HepG2 (cell line): Measurements from ENCODE around the gene PLEKHG2. TPM values are rescaled to one million over a fixed set of nuclear protein-coding genes. Genes with fewer than 3 reads are reported as not detected.

Experiments
- CCDC6 ChIP-seq: sonication (generic); formaldehyde crosslinking; IDR thresholded peaks from 2 replicates; pipeline ENCODE4 v1.8.1; 2022; ENCODE audit warnings: mild to moderate bottlenecking, missing genetic modification reagents, moderate library complexity
- HOXA5 ChIP-seq: sonication (generic); formaldehyde crosslinking; IDR thresholded peaks from 2 replicates; pipeline ENCODE4 v1.4.0; 2020; ENCODE audit warnings: missing genetic modification reagents
- IKZF1 ChIP-seq: fragments of 450-650 bp; IDR thresholded peaks from 2 replicates; pipeline ENCODE4 v1.7.1; 2016
- KAT8 ChIP-seq: IDR thresholded peaks from 2 replicates; pipeline ENCODE4 v1.6.1; 2016; ENCODE audit warnings: missing genetic modification reagents, missing compliant biosample characterization
- NCOR1 ChIP-seq: fragments of 200-600 bp; sonication (generic); IDR thresholded peaks from 2 replicates; pipeline ENCODE4 v1.7.0; 2017; ENCODE audit warnings: antibody characterized with exemption, low read length, borderline replicate concordance
- NFYC ChIP-seq: IDR thresholded peaks from 2 replicates; pipeline ENCODE4 v1.6.1; 2016; ENCODE audit warnings: missing genetic modification reagents, missing compliant biosample characterization
- RORA ChIP-seq: sonication (generic); formaldehyde crosslinking; IDR thresholded peaks from 2 replicates; pipeline ENCODE4 v1.5.0; 2020; ENCODE audit warnings: mild to moderate bottlenecking, missing genetic modification reagents, moderate library complexity
- SETDB1 ChIP-seq: sonication (generic); formaldehyde crosslinking; IDR thresholded peaks from 2 replicates; pipeline ENCODE4 v1.5.1; 2020; ENCODE audit warnings: missing genetic modification reagents, mild to moderate bottlenecking, borderline replicate concordance
- TAF1 ChIP-seq: sonication (generic); formaldehyde crosslinking; IDR thresholded peaks from 2 replicates; pipeline ENCODE4 v1.4.0; 2020; ENCODE audit warnings: missing genetic modification reagents
- ZFP1 ChIP-seq: IDR thresholded peaks from 2 replicates; pipeline ENCODE4 v1.6.1; 2016
- ZFP82 ChIP-seq: sonication (generic); formaldehyde crosslinking; IDR thresholded peaks from 2 replicates; pipeline ENCODE4 v1.5.1; 2020; ENCODE audit warnings: mild to moderate bottlenecking, missing genetic modification reagents, borderline replicate concordance
- ZNF564 ChIP-seq: sonication (generic); formaldehyde crosslinking; IDR thresholded peaks from 2 replicates; pipeline ENCODE4 v1.8.1; 2023; ENCODE audit warnings: mild to moderate bottlenecking, missing genetic modification reagents
- ZNF777 ChIP-seq: sonication (generic); formaldehyde crosslinking; IDR thresholded peaks from 2 replicates; pipeline ENCODE4 v1.4.0; 2020; ENCODE audit warnings: missing genetic modification reagents
- polyA plus RNA-seq, 8 experiments: library from polyadenylated mRNA; depleted of rRNA in 3 of 8; stranded (reverse) in 7 of 8; unstranded in 1 of 8; fragments of >200 nt; fragmentation: Illumina TruSeq in 4 of 8; extraction: Trizol in 4 of 8; gene quantifications; 2 replicates each; pipeline versions ENCODE4 v1.2.1 to v1.2.3, GENCODE V29; 2011 to 2016; ENCODE audit warnings: low read depth in 4 of 8, missing spikeins in 1 of 8, mixed read lengths in 1 of 8; ENCODE audit not compliant: insufficient read depth in 1 of 8
- total RNA-seq, 5 experiments: library from RNA; depleted of rRNA; stranded (reverse); fragments of >200 nt; fragmentation: Illumina TruSeq; extraction: Trizol; gene quantifications; 2 replicates each; pipeline ENCODE4 v1.2.3, GENCODE V29; 2016; ENCODE audit warnings: low read depth in 1 of 5
- TF ChIP-seq, protein P1 (sequence below): sonication (generic); formaldehyde crosslinking; IDR thresholded peaks from 2 replicates; pipeline ENCODE4 v1.4.0; 2020; ENCODE audit warnings: mild to moderate bottlenecking, low read depth, missing genetic modification reagents
- TF ChIP-seq, protein P2 (sequence below): sonication (generic); formaldehyde crosslinking; conservative IDR thresholded peaks from 2 replicates; pipeline ENCODE4 v1.4.0; 2020; ENCODE audit warnings: missing genetic modification reagents
- TF ChIP-seq, protein P3 (sequence below): sonication (generic); formaldehyde crosslinking; IDR thresholded peaks from 2 replicates; pipeline ENCODE4 v1.5.1; 2020; ENCODE audit warnings: mild to moderate bottlenecking, missing genetic modification reagents, borderline replicate concordance
- TF ChIP-seq, protein P4 (sequence below): sonication (generic); formaldehyde crosslinking; IDR thresholded peaks from 2 replicates; pipeline ENCODE4 v1.5.0; 2020; ENCODE audit warnings: mild to moderate bottlenecking, missing genetic modification reagents
- TF ChIP-seq, protein P5 (sequence below): sonication (generic); formaldehyde crosslinking; IDR thresholded peaks from 2 replicates; pipeline ENCODE4 v1.8.1; 2023; ENCODE audit warnings: mild to moderate bottlenecking, moderate library complexity, missing genetic modification reagents

The PLEKHG2 gene
- total and polyA plus RNA-seq, 2 of the 13 experiments (the other 11 are each of a cell fraction or from before 2014, with no cell fraction given): 3.6 to 6.8 TPM

DNA sequence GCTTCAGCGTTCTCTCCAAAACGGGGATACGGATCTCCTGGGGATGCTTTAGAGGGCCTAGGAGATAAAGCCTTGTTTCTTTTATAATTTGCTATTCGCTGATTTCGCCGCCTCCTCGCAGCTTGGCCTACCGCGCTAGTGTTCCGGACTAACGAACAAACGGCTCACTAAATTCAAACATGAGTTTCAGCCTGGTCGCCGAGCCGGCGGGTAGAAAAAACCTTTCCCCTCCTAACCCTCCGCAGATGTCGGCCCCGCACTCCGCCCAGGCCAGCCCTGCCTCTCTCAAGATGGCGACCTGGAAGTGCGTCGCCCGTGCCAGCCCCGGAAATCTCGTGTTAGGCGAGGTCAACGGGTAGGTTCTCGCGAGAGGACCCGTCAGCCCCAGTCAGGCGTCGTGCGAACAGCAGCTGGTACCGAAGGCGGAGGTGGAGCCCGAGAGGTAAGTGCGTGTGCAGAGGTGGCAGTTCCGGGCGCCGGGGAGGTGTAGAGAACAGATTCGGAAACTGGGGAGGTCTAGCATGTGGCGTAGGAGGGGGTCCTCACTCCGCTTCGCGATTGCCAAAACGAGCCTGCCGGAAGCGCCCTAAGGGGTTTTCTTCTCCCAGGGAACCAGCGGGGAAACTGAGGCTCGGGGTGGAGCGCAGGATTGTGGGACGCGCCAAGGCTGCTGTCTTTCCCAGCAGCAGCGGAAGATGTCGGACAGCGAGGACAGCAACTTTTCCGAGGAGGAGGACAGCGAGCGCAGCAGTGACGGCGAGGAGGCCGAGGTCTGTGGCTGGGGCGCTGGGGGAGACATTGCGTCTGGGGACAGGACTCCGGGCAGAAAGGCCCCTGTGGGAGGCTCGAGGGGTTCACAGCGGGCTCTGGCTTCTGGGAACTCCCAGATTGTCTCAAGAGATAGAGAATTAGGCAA lies 33.0 kb downstream of the PLEKHG2 start, which contains the start of gene SUPT5H (continued):
- TF ChIP-seq HOXA5 (CRISPR knock-in tag) (no peak; the same call in 1 of the 2 replicates), ZFP1 (CRISPR knock-in tag) (no peak), CCDC6 (peak; percentile 75), SETDB1 (no peak), ZFP82 (CRISPR knock-in tag) (peak; percentile 88), IKZF1 (no peak), RORA (no peak), NCOR1 (no peak), TAF1 (CRISPR knock-in tag) (peak; percentile 82), NFYC (CRISPR knock-in tag) (peak; percentile 61), ZNF564 (0 out of 2 replicates have a peak, but pooled peaks have one; percentile 33), KAT8 (CRISPR knock-in tag) (peak; percentile 96), ZNF777 (no peak)
- TF ChIP-seq, protein P1, sequence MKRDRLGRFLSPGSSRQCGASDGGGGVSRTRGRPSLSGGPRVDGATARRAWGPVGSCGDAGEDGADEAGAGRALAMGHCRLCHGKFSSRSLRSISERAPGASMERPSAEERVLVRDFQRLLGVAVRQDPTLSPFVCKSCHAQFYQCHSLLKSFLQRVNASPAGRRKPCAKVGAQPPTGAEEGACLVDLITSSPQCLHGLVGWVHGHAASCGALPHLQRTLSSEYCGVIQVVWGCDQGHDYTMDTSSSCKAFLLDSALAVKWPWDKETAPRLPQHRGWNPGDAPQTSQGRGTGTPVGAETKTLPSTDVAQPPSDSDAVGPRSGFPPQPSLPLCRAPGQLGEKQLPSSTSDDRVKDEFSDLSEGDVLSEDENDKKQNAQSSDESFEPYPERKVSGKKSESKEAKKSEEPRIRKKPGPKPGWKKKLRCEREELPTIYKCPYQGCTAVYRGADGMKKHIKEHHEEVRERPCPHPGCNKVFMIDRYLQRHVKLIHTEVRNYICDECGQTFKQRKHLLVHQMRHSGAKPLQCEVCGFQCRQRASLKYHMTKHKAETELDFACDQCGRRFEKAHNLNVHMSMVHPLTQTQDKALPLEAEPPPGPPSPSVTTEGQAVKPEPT (CRISPR knock-in tag): 0 out of 2 replicates have a peak, but pooled peaks have one; percentile 37
- TF ChIP-seq, protein P2, sequence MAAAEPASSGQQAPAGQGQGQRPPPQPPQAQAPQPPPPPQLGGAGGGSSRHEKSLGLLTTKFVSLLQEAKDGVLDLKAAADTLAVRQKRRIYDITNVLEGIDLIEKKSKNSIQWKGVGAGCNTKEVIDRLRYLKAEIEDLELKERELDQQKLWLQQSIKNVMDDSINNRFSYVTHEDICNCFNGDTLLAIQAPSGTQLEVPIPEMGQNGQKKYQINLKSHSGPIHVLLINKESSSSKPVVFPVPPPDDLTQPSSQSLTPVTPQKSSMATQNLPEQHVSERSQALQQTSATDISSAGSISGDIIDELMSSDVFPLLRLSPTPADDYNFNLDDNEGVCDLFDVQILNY (CRISPR knock-in tag): no peak
- TF ChIP-seq, protein P3, sequence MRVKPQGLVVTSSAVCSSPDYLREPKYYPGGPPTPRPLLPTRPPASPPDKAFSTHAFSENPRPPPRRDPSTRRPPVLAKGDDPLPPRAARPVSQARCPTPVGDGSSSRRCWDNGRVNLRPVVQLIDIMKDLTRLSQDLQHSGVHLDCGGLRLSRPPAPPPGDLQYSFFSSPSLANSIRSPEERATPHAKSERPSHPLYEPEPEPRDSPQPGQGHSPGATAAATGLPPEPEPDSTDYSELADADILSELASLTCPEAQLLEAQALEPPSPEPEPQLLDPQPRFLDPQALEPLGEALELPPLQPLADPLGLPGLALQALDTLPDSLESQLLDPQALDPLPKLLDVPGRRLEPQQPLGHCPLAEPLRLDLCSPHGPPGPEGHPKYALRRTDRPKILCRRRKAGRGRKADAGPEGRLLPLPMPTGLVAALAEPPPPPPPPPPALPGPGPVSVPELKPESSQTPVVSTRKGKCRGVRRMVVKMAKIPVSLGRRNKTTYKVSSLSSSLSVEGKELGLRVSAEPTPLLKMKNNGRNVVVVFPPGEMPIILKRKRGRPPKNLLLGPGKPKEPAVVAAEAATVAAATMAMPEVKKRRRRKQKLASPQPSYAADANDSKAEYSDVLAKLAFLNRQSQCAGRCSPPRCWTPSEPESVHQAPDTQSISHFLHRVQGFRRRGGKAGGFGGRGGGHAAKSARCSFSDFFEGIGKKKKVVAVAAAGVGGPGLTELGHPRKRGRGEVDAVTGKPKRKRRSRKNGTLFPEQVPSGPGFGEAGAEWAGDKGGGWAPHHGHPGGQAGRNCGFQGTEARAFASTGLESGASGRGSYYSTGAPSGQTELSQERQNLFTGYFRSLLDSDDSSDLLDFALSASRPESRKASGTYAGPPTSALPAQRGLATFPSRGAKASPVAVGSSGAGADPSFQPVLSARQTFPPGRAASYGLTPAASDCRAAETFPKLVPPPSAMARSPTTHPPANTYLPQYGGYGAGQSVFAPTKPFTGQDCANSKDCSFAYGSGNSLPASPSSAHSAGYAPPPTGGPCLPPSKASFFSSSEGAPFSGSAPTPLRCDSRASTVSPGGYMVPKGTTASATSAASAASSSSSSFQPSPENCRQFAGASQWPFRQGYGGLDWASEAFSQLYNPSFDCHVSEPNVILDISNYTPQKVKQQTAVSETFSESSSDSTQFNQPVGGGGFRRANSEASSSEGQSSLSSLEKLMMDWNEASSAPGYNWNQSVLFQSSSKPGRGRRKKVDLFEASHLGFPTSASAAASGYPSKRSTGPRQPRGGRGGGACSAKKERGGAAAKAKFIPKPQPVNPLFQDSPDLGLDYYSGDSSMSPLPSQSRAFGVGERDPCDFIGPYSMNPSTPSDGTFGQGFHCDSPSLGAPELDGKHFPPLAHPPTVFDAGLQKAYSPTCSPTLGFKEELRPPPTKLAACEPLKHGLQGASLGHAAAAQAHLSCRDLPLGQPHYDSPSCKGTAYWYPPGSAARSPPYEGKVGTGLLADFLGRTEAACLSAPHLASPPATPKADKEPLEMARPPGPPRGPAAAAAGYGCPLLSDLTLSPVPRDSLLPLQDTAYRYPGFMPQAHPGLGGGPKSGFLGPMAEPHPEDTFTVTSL (CRISPR knock-in tag): no peak
- TF ChIP-seq, protein P4, sequence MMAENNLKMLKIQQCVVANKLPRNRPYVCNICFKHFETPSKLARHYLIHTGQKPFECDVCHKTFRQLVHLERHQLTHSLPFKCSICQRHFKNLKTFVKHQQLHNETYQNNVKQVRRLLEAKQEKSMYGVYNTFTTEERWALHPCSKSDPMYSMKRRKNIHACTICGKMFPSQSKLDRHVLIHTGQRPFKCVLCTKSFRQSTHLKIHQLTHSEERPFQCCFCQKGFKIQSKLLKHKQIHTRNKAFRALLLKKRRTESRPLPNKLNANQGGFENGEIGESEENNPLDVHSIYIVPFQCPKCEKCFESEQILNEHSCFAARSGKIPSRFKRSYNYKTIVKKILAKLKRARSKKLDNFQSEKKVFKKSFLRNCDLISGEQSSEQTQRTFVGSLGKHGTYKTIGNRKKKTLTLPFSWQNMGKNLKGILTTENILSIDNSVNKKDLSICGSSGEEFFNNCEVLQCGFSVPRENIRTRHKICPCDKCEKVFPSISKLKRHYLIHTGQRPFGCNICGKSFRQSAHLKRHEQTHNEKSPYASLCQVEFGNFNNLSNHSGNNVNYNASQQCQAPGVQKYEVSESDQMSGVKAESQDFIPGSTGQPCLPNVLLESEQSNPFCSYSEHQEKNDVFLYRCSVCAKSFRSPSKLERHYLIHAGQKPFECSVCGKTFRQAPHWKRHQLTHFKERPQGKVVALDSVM (CRISPR knock-in tag): no peak; the same call in none of the 2 replicates
- TF ChIP-seq, protein P5, sequence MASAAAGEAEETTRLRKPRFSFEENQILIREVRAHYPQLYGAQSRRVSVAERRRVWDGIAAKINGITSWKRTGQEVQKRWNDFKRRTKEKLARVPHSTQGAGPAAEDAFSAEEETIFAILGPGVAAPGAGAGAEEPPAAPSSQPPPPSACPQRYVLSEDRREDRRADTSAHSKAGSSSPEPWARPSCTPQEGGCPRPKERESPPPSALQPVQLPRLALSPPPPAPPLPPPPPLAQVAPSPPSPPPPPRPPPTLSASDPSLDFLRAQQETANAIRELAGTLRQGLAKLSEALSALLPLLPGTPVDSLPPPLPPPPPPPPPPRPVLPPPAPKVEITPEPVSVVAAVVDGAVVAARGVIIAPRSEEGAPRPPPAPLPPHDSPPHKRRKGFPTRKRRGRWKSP (CRISPR knock-in tag): peak; percentile 68; the same call in 1 of the 2 replicates
